GM18951 (cell line): ENCODE data around the gene NOS3.

Experiments
- POLR2A ChIP-seq: IDR thresholded peaks from 4 replicates; pipeline ENCODE4 v1.6.1; 2011; ENCODE audit warnings: mild to moderate bottlenecking; ENCODE audit not compliant: insufficient read length, insufficient read depth; ENCODE audit errors: extremely low read depth
- in situ Hi-C: fragments of 300-500 bp; cut with MboI; formaldehyde crosslinking; loops from one replicate; pipeline ENCODE4 v1.12.0; 2022; ENCODE audit warnings: low sequenced_read_pairs, mixed read lengths, inconsistent platforms; ENCODE audit not compliant: unreplicated experiment

NOS3 gene

DNA sequence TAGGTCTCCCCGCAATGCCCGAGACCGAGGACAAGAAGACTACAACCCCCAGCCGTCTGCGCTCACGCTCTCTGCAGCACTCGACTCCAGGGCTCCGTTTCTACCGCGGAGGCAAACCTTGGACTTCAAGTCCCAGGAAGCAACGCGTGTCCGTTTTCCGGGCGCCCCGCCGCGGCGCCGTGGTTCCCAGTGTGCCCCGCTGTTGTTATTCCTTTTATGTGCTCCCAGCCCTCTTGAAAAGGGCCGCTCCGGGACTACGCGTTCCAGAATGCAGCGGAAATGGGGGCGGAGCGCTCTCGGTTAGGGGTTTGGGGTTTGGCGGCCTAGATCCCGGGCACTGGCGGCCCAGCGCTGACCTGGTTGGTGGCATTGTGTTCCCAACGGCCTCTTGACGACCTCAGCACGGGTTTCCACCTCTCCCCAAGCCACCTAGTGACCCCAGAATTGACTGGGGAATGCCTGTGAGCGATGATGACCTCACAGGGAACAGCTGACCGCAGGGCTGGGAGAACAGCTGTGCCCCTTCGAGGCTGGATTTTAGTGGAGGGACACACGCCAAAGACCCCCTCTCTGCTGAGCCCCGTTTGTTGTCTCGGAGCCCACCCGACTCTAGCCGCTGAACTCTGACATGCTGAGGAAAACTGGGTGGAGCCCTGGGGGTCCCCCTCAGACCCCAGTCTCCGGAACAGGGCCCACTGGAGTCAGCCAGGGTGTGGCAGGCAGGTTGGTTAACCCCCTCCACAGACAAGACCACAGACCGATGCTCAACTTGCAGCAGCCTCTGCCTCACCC lies 67.4 kb downstream of the NOS3 start:
- TF ChIP-seq POLR2A, result peak; percentile 64

DNA sequence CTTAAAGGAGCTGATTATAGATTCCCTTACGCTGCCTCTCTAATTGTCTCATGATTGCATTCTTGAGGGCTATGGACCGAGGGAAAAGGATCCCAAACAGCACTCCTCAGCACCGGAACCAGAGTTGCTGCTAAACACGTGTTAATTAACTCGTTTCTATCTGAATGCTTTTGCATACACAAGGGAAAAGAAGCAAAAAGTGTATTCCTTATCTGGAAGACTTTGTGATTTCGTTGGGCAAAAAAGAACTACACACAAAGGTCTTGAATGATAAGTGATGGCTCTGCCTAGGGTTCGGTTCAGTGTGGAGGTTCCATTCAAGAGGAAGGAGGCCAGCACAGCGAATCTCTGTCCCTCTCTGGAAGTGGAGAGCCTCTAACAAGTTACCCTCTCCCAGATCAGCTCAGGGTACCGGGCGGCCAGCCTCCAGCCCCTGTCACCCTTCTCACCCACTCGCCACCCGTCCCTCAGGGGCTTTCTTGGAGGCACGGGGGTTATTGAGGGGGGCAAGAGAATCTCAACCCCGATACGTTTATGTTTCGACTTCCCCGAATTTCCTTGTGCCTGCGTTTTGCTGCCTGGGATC lies 68.1 kb downstream of the NOS3 start:
- in situ Hi-C loops, result no loop called here
- no peak for TF ChIP-seq POLR2A

More for the DNA sequence above, 67.4 kb downstream of the NOS3 start:
- in situ Hi-C loops, result no loop called here

DNA sequence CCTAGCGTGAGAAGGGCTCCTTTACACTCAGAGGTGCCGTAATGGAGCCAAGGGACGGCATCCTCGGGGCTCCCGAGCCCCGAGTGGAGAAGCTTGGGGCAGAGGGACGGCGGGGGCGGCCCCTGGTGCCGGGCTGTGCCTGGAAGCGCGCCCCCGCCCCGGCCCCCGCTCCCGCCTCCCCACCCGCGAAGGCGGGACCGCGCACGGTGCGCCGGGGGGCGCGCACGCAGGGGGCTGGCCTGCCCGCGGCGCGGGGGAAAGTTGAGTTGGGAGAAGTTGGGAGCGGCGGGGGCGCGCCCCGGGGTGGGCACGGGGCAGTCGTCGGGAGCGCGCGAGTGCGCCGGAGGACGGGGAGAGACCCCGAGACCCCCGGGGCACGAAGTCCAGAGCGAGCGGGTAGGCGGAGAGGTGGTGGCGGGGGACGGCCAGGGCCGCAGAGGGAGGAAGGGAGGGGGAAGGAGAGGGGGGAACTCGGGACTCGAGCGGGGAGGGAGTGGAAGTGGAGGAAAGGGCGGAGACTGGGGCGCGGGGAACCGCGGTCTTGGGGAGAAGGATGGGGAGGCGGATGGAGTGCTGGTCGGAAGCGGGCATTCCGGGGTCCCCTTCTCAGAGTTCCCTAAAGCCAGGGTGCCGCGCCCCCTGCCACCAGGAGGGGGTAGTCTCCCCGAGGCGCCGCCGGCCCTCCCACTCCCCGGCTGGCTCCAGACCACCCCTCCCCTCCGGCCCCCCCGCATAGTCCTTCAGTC lies 68.7 kb downstream of the NOS3 start, which contains the start of gene SLC4A2:
SLC4A2 (plus strand) TSS at position 223 of the 746 bp plus-strand sequence. CDS start 2,399 bp downstream, outside the sequence.
- in situ Hi-C loops, result no loop called here
- TF ChIP-seq POLR2A, result peak; percentile 66

DNA sequence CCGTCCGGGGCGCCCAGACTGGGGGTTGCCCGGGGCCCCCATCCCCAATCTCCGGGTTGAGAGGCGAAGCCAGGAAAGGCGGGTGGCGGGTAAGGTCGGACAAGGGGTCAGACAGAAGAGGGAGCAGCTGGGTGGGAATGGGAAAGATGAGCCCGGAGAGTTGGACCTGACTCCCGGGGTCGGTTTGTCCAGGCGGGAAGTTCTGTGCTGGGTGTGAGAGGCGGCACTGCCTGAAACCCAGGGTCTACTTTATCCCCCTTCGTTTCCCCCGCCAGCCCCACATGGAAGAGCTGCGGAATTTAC lies 69.2 kb downstream of the NOS3 start:
- no peak for TF ChIP-seq POLR2A
- in situ Hi-C loops, result no loop called here

DNA sequence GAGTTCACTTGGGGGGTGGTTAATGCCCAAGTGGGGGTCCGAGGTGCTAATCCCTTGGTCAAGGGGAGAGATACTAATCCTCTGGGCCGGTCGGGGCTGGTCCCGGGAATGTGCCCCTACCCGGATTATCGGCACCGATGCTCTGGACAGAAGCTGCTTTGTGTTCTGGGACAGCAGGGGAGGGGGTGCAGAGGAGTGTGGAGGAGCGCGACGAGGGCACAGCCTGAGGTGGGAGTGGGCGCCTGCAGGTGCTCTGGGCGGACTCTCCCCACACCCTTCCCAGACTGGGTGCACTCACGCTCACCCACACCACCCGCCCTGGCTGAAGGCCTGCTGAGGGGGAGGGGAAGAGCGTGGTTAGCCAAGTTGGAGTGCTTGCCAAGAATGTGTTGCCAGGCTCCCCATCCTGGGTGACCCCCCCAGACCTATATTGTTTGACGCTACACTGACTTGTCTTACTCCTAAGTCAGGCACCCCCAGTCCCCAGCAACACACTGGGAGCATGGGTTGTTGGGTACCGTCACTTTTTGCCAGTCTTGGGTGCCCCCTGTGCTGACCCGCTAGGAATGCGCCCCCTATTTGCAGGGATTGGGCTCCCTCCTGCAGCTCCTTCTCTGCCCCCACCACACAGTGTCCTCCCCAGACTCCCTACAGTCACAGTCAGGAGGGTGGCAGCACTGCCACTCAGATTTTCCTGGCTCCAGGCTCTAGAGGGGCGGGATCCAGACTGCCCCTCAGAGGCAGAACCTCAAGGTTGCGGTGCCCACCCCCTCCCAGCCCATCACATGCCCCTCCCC lies 69.8 kb downstream of the NOS3 start:
- TF ChIP-seq POLR2A, result no peak
- in situ Hi-C loops, result no loop called here

DNA sequence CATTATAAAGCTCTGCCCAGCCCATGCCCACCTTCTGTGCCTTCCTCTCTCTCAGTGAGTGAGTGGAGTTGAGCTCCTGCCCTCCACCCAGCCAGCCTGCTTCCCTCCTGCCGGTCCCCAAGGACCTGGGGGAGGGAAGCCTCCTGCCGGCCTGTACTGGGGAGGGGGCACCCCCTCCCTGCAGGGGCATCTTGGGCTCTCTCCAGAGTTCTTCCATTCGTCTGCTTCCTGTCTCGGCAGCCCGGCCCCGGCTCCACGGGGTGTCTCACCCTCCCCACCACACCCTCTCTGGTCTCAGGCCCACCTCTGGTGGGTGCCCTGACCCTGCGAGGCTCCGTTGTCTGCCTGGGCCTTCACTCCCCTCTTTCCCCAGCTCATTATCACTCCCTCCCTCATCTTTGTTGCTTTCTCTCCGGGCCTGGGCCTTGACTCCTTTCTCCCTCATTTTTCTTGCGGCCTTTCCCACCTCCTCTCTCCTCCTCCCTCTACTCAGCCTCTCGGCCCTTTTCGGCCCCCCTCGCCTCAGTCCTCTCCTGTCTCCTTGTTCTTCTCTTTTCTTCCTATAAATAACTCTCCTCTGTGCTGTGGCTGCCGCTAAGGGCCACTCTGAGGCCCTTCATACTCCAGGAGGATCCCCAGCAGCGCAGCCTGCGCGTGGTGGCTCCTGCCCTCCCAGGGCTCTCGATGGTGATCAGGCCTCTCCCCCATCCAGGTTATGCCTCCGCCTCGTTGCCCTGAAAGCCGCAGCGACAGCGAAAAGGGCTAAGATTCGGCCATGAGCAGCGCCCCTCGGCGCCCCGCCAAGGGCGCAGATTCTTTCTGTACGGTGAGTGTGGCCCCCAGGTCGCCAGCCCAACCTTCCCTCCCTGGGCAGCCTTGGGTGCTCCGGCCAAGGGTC lies 70.6 kb downstream of the NOS3 start:
- TF ChIP-seq POLR2A, result no peak
- in situ Hi-C loops, result no loop called here

DNA sequence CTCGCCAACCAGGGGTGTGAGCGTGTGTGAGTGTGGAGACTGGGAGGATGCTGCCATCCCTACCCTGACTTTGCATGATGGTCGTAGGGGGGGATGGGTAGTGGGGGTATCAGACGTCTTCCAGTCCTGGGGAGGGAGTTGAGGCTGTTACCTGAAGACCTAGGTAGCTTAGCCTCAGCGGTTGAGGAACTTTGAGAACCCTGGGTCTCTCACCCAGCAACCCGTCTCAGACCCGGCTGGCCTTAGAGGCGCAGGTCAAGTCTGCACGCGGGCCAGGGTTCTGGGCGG lies 71.2 kb downstream of the NOS3 start:
- in situ Hi-C loops, result no loop called here
- TF ChIP-seq POLR2A, result no peak

DNA sequence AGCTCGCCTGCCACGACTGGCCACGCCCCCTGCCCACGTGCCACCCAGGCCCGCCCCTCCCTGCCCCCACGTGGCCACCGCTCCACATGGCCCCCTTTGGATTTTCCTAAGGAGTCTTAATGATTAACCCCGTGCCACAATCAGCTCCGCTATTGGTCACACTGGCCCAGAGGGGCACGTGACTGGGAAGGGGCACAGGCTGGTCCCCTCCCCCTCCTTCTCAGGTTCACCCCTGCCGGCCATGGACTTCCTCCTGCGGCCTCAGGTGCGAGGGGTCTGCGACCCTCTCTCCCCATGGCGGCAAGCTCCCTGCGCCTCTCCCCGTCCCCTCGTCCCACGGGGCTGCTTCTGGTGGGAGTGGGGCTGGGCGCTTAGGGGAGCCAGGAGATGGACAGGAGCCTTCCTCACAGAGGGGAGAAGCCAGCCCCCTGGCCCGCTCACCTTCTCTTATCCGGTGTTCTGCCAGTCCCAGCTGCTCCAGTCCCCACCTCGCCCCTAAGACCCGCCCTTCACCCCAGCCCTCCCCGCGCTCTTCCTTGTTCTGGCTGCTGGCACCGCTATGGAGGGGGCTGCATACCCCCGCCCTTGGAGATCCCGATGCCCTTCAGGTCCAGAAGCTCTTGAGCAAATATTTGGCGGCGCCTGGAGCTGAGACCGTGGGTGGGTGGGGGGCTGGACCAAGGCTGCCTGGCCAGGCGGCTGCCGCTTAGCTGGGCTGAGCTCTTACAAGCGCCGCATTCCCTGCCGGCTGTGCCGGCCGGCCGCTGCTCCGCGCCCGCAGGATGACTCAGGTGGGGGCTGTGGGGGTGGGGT lies 71.8 kb downstream of the NOS3 start:
- no peak for TF ChIP-seq POLR2A
- in situ Hi-C loops, result no loop called here

DNA sequence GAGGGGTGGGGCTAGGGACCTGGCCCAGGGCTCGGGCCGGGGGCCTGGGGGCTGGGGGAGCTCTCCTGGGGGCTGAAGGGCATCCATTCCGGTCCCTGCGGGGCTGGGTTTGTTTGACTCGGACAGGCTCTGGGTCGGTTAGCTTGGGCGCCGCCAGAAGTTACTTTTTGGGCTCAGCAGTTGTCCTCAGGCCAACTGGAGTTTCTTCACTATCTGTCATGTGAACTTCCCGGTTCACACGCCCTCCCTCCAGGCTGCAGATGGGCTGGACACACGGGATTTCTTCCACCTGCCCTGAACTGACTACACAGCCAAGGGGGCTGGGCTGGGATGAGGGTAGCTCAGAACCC lies 72.4 kb downstream of the NOS3 start:
- no peak for TF ChIP-seq POLR2A
- in situ Hi-C loops, result no loop called here
